IPS DF 19.7 (cell line): ENCODE data around the gene SRP9.

ENCODE experiments used
- DNase-seq: peaks from one replicate; pipeline ENCODE4 v3.0.0-alpha.2; 2013; ENCODE audit warnings: low read depth, low spot score

SRP9 gene, protein sequence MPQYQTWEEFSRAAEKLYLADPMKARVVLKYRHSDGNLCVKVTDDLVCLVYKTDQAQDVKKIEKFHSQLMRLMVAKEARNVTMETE

GRCh38 chr1:225777583-225778336, at the start of gene SRP9:
SRP9 (plus strand) TSS chr1:225777826; CDS start chr1:225777941, 115 bp downstream.
- peak; percentile 94 for DNase-seq

DNA sequence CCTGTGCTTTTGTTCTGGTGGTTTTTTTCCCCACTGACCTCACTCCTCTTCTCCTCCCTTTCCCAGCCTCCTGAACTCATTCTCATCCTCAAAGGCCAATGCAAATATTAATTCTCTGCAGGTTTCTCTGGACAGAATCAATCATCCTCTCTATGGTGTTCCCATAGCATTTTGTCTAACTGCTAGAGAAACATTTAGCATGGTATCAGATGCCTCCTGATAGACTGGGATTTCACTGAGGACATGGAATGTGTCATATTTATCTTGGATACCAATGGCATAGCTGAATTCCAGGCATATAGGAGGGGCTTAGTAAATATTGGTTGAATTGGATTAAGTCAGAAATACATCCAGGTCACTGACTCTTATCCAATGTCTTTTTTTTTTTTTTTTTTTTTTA, 46.1 kb upstream of the SRP9 start:
- DNase-seq, result no peak

DNA sequence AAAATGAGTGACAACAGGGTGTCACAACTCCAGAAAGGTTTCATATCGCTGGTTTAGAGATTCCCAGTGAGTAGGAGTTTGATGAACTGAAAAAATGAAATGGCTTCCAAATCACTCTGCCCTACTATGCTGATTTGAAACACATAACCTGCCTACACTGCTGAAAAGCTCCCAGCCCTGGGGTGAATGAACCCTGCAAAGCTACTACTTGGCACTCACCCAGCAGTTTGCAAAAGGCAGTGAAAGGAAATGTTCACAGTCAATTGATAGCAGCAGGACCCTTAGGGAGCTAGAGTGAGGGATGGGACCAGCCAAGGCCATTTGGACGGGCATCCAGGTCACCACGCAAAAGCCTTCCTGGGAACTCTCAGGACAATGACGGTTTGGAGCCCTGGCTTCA, 44.4 kb upstream of the SRP9 start:
- no peak for DNase-seq

DNA sequence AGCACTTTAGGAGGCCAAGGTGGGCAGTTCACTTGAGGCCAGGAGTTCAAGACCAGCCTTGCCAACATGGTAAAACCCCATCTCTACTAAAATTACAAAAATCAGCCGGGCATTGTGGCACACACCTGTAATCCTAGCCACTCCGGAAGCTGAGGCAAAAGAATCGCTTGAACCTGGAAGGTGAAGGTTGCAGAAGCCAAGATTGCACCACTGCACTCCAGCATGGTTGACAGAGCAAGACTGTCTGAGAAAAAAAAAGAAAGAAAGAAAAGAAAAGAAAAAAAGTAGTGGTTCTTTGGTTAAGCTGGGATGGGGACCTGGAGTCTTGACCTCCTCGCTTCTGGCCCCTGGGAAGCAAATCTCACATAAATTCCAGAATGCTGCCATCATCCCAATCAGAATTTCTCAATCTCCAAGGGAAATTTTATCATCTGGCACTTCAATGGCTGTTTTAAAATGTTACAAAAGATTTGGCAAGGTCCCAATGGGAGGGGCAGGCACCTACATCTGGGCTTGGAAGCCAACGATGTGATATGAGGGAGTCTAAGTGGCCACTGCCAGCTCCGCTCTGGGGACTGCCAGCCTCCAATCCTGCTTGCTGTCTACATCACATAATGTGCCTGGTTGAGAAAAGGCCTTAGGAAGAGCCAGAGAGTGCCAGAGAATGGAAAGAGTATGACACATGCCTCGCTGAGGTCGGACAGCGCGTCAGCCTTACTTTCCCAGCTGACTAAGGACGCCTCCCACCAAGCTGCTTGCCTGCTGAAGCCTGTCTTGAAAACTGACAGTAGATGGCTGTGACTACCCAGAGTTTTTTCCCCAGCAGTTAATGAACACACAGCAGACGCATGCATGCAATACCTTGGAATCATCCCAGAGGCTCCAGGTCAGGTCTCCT, 42.1 kb upstream of the SRP9 start:
- DNase-seq, result no peak

- DNase-seq, result no peak
These were observed 41.1 kb upstream of the SRP9 start for GRCh38 chr1:225736437-225737098.

DNA sequence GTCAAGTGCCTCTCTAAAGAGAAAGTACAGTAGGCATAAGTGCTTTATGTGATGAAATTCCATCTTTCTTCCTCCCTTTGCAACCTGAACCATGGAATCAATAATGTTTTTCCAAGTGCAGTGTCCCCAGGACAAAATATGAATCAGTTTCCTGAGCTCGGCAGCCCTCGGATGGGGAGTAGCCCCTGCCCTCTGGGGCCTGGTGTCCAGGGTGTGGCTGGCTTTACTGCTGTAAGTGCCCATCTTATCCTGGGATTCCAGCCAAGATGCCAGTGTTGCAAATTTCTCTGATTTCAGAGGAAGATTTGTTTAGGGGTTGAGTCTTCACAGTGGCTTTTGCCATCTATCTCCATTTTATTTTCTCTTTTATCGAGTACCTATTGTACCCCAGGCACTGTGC, 40.5 kb upstream of the SRP9 start:
- DNase-seq, result no peak

DNA sequence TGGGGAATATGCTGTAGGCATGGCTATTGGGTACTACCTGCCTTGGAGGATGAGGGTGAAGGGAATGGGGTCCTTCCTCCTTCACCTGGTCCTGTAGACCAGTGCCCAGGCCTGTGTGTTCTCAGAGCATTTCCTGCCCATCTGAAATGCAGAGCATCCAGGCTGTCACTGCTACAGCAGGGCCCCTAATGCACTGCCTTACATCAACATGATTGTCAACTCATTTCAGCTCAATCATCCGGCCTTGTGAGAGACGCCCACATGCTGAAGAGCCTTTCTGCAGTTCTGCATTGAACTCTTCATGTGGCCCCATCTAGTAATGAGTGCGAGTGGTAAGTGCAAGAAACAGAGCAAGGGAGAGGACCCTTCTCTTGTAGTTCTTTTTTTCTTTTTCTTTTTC, 39.8 kb upstream of the SRP9 start:
- no peak for DNase-seq

GRCh38 chr1:225738763-225739162, 38.9 kb upstream of the SRP9 start:
- no peak for DNase-seq

- DNase-seq, result peak; percentile 23
These were observed 38.0 kb upstream of the SRP9 start for GRCh38 chr1:225739542-225740107.

- no peak for DNase-seq
These were observed 32.9 kb upstream of the SRP9 start for GRCh38 chr1:225744745-225745144.

DNA sequence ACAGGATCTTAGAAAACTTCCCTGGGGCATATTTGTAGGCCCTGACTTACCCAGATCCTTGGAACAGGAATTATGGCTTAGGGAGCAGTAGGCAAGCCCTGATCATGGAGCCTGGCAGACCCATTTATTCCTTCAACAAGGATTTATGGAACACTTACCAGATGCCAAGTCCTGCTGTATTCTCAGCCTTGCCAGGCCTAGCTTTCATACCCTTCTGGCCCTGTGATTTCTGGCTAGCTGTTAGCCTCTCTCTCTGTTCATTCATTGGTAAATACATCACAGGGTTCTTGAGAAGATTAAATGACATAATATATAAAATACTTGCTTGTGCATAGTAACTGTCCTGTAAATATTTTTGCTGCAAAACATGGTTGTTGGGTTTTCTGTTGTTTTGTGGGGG, 32.4 kb upstream of the SRP9 start:
- DNase-seq, result no peak

DNA sequence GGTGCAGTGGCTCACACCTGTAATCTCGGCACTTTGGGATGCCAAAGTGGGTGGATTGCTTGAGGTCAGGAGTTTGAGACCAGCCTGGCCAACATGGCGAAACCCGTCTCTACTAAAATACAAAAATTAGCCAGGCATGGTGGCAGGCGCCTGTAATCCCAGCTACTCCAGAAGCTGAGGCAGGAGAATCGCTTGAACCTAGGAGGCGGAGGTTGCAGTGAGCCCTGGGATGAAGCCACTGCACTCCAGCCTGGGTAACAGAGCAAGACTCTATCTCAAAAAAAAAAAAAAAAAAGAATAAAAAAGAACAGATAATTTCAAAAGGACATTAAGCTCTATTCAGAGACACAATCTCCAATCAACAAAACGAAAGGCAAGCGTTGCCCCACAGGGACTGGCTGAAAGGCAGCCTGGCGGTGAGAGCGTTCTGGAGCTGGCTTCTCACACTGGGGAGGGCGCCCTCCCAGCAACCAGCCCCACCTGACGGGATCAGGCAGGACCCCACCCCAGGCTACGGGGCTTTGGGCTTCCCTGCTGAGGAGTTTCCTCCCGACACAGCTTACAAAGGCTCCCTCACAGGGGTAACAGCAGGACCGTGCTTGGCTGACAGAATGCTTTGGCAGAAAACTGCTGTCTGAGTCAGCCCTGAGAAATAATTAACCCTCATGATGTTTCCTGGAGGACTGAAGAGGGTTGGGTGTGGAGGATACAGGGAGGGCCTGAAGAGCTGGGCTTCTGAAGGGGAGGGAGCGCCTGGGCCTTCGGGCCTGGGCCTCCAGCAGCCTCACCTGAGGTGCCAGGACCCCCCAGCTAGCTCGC, 31.1 kb upstream of the SRP9 start:
- peak; percentile 72 for DNase-seq

GRCh38 chr1:225747566-225747965, 30.1 kb upstream of the SRP9 start:
- no peak for DNase-seq

DNA sequence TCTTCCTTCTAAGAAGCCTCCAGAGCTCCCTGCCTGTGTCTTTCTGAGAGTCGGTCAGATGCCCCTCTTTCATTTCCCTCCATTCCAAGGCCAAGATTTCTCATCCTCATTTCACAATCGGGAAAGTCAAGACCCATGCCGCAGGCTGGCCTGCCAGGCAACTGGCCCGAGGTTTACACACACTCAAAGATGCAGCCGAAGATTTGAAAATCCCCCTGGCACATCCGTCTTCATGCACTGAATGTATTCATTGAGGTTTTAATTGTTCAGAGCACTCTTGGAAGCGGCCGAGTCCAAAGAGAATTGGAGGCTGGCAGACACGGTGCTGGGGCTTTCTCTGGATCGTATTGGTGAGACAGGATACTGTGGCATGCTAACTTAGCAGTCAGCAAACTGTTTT, 29.1 kb upstream of the SRP9 start:
- DNase-seq, result no peak

- no peak for DNase-seq
These were observed 27.9 kb upstream of the SRP9 start for GRCh38 chr1:225749706-225750105.

DNA sequence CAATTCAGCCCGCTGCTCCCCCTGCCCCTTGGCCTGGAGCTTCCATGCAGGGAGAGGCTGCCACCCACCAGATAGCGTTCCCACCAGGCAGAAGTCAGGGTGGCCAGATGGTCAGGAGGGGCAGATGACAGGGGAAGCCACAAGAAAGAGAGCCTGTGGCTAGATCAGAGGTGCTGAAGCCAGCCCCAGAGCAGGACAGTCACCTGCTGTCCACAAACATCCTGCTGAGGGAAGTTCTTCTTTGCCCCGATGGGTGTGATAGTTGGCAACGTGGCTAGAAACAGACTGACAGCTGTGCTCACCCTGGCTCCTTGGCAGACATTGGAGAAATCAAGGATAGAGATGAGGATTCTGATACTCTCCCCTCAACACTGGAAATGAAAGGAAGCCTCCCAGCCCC, 27.2 kb upstream of the SRP9 start:
- no peak for DNase-seq

GRCh38 chr1:225750875-225751824, 26.5 kb upstream of the SRP9 start:
- DNase-seq, result no peak

- DNase-seq, result no peak
These were observed 25.4 kb upstream of the SRP9 start for GRCh38 chr1:225752245-225752644.

DNA sequence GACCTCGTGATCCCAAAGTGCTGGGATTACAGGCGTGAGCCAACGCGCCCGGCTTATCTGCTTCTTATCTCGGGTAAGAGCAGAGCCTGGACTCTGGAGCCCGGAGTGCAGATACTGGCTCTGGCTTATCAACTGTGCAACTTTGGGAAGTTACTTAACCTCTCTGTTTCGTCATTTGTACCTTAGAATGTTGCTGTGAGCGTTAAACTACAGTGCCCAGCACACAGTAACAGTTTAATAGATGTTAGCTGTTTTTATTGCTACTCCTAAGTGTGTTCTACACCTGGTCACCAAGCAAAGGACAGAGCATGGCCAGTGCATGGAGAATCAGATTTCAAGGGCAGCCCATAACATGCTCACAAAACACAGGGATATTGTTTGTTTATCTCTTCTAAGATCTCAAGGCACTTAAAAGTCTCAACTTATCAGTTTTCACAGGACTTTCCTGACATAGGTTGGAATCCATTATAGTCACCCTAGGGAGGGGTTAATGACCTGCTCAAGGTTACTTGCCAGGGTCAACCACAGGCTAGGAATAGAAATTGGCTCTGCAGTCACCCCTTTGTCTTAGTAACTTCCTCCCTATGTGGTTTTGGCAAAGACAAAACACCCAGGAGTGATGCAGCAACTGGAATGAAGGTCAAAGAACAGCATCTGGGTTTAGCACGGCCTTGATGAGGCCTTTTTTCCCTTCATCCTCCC, 22.5 kb upstream of the SRP9 start:
- no peak for DNase-seq
